HuH-7 (cell line): ENCODE data around the gene PNMA1.

Experiments
- DNase-seq: peaks from one replicate; pipeline ENCODE4 v3.0.0; 2011; ENCODE audit warnings: low spot score

Gene PNMA1

DNA sequence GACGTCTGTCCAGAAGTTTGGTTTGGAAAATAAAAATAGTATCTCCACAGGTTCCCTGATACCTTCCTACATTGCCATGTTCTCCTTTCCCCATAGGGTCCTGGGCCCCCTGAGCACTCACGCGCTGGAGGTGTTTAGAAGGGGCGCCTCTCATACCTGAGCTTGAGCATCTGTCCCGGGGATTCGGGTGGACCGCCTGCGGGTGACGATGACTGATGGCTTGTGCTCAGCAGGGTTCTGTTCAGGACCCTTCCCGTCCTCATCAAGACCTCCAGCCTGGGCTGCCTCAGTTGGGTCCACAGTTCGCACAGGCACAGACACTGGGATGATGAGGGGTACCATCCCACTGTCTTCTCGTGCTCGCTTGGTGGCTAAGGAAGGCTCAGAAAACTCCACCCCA, 22.7 kb upstream of the PNMA1 start:
- DNase-seq, result no peak

DNA sequence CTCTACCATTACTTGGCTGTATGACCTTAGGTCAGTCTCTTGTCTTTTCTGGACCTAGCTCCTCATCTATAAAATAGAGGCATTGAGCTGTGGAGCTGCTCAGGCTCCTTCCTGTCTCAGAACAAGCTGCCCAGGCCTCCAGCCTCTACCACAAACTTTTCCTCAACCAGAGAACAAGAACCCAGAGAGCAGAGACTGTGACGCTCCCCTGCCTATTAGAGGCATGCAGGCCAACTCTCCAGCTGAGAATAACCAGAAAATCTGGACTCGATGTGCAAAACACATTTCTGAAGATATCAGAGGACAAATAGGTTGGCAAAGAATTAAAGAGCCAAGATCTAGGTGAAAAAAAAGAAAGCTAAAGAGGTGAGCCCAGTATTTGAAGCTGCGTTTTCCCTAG, 17.8 kb upstream of the PNMA1 start:
- no peak for DNase-seq

DNA sequence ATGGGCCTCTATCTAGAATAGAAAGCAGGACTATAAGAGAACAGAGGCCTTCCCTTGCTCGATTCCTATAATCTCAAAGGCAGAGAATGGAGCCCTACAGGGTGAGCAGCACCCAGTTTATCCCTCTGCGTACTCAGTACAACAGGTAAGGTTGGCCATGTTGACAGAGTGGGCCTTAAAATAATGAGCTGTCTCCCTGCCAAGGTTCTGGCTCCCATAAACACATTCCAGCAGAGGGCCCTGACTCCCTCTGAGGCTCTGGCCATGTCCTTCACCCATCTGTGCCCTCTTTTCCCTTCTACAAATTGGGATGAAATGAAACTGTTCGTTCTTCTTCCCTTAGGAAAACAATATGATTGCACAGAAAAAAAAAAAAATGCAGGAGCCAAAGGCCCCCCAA, 16.9 kb upstream of the PNMA1 start:
- no peak for DNase-seq

DNA sequence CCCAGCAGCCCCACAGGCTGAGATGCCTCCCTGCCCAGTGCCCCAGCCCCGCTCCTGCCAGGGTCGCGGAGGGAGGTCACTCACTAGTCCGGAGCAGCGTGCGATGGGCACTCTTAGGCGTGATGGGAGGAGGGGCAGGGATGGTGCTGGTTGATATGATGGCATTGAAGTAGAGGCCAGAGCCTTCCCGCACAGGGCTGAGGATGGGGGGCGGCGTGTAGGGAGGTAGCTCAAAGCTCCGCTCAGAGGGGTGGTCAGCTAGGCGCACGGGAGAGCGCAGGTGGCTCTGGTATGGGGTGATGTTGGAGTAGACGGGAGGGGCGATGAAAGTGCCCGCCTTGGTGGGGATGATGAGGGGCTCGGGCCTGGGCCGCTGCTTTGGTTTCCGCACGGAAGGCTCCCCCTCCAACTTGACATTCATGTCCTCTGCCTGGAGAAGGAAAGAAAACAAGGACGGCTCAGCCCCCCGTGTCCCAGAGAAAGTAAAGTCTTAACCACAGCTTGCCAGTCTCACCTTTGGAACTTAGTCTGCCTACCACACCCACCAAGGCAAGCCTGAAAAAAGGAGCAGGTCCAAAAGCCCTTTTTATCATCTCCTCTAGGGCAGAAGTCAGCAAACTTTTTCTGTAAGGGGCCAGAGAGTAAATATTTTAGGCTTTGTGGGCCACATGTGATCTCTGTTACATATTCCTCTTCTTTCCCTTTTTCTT, 15.5 kb upstream of the PNMA1 start:
- no peak for DNase-seq

DNA sequence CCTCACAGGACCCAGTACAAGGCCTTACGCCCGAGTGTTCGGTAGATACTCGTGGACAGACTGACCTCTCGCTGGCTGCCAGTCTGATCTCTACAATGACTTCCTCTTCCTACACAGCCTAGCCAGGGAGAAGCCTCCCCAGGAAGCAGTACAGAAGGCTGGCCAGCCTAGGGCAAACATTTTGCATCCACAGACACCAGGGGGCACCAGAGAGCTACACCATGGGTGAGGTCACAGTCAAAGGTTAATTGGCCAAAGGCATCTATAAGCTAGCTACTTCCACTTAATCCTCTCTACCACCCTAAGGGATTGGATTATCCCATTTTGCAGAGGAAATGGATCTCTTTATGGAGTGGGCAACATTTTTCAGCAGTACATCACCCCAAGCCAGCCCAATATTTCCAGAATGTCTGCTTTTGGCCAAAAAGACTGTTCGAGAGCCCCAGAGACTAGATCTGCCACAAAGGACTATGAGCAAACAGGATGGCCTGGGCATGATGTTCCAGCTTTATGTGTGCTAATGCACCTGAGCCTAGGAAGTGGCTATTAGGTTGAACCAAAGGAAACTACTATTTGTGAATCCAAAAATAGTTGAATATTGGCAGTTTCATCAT, 14.6 kb upstream of the PNMA1 start:
- DNase-seq, result peak; percentile 91

DNA sequence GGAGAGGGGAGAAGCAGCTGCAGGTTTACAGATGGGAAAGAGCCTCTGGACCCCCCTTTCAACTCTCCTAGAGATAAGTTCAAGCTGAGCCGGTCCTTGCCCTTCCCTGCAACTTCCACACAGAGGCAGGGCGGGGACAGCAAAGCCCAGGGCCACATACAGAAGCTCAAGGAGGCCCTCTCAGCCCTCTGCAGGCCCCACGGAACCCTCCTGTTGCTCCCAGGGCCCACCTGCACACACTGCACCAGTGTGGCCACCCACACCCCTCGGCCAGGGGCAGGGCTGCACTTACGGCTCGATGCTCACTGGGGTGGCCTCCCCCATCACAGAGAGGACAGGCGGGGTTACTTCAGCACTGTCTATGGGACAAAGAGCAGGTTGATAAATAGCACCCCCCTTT, 13.0 kb upstream of the PNMA1 start:
- no peak for DNase-seq

DNA sequence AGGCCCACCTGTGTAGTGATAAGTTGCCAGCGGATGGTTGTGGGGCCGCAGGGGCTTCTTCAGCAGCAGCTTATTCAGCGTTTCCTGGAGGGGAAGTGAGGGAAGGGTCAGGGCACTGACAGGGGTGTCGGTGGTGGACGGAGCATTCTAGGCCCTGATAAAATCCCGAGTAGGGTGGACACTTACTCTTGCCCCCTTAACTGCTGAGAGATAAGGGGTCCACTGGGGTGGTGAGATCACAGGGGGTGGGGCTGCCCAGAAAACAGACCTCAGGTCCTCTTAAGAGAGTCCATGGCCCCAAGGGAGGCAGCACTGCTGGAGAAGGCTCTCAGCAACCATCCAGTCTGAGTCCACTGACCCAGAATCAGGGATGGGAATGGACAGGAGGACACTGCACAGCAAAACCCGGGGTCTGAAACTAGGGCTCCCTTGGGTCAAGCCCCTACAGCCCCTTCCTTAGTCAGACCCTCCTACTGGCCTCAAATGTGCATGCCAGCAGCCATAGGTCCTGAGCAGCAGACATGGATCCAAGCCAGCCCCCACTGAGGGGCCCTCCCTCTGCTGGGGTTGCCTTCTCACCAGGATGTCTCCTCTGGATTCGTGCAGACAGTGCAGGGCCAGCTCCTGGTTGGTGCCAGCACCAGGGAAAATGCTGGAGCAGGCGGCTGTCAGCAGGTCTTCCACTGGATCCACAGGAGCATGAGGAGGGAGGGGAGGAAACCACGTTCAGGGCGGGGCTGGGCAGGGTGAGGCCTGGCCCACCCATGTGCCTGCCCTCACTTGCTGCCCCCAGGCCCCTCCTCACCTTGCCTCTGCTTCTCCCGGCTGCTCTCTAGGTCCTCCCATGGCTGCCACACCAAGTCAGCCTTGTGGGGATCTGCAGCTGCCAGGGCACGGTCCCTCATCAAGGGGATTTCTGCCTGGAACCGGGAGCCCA, 12.1 kb upstream of the PNMA1 start:
- DNase-seq, result no peak

DNA sequence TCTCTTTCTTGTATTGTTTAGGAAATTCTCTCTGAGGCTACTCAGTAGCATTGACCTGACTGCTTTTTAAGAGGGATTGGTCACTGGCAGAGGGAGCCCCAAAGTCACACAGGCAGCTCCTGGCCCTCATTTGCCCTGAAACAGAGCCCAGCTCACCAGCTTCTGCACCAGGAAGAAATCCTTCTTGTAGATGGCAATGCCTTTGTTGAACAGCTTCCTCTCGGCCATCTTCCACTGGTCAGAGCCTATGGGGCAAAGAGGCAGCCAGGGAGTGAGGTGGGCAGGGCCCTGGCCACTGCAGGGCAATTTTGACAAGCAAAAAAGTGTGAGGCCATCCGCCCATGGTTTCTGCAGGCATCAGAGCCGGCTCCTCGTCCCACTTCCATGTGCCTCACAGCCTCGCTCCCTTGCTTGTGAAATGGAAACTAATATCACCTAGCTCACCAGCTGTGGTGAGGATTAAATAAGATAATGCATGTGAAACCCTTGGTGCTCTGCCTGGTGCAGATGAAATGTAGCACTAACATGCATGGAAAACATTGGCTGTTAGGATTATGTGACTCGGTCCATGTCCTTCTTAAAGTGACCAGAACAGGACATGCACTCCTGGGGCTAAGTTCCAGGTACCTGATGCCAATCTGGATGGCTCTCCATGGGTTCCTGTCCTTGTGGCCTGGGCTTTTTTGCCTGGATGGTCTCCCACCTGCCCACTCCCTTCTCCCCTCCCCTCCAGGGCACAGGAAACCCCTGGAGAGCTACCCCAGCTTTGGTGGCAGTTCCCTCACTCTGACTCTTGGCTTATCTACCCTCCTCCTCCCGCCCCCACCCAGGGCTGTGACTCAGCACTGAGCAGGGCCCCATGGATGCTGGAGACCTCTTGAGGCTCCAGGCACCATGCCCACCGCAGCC, 11.2 kb upstream of the PNMA1 start:
- no peak for DNase-seq

DNA sequence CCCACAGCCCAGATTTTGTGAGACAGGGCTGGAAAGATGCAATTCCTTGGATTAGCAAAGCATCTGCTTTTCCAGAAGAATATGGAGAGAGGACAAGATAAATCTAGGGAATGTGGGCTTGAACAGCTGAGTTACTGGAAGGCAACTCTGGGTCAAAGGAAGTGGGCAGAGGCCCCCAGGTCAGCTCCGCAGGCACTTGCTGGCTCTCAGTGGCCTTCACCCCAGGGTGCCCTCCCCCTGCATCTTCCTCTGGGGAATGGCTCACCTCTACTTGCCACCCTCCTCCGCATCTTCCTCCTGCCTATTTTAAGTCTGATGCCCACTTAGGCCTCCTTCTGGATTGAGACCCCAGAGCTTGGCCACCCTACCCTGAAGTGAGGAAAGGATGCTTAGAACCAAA, 10.5 kb upstream of the PNMA1 start:
- no peak for DNase-seq

- DNase-seq, result peak; percentile 70
Measured at GRCh38 chr14:73723797-73724661, 9.8 kb upstream of the PNMA1 start.

DNA sequence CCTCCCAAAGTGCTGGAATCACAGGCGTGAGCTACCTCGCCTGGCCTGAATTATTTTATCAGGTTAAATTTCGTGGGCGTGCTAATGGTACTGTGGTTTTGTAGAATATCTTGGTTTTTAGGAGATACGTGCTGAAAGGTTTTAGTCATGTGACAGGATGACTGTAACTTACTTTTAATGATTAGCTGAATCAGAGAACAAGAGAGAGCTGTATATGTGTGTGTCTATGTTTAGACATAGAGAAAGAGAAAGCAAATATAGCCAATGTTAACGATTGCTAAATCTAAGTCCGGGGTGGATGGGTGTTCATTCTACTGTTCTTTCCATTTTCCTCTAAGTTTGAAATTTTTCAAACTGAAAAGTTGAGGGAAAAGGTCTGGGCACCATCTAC, 9.2 kb upstream of the PNMA1 start:
- DNase-seq, result no peak

- DNase-seq, result no peak
Measured at GRCh38 chr14:73722581-73722980, 8.4 kb upstream of the PNMA1 start.

- no peak for DNase-seq
Measured at GRCh38 chr14:73721101-73721821, 7.1 kb upstream of the PNMA1 start.

GRCh38 chr14:73720636-73721035, 6.5 kb upstream of the PNMA1 start:
- no peak for DNase-seq

DNA sequence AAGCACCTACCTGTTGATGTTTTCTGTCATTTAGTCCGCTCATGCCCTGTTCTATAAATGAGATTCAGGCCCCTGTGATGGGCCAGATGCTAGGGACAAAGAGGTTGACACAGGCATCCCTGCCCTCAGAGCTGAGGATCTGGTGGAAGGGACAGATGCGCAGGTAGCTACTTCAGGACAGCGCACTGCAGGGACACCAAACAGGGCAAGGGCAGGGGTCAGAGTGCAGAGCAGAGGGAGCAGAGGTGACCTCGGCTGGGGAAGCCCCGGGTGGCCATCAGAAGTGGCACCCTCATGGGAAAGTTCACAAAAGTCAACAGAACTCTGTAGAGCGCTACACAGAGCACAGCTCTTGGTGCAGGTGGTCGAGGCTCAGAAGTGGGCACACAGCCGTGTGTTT, 5.6 kb upstream of the PNMA1 start:
- DNase-seq, result no peak

- no peak for DNase-seq
Measured at GRCh38 chr14:73719361-73719760, 5.2 kb upstream of the PNMA1 start.

GRCh38 chr14:73718418-73719251, 4.5 kb upstream of the PNMA1 start:
- no peak for DNase-seq

DNA sequence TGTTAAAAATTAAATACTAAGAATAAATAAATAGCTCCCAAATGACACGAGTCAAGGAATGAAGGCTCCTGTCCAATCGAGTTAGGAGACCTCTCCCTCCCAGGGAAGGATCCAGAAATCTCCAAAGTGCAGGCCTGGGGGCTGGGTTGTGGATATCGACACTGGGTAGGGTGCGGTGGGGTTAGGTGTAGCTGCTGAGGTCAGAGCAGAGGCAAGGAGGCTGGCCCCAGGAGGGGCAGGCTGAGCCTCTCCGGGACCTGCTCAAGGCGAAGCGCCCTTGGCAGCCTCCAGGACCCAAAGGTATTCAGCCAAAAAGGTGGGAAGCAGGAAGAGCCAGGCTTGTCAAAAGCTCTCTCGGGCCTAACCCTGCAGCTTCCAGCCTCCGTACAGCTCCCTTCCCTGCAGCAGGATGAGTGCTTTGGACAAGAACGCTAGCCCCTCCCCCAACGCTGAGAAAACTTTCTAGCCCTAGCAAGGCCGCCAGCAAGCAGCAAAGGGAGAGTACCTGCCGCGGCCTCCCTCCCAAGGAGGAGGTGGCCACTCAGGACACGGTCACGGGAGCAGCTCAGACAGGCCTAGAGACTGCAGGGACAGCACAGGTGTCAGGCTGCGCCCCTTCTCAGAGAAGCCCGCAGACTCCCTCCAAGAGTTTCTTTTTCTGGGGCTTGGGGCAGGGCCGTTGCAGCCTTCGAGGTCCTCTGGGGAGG, 3.7 kb upstream of the PNMA1 start:
- no peak for DNase-seq

- DNase-seq, result no peak
Measured at GRCh38 chr14:73717266-73717665, 3.1 kb upstream of the PNMA1 start.
